ENCODE results near the gene FKBP5. TPM values are rescaled to one million over a fixed set of nuclear protein-coding genes. Genes with fewer than 3 reads are reported as not detected.
A peak's percentile ranks its signal among the peaks of the same experiment; 100 is the strongest.

FKBP5 gene
- total RNA-seq, 1 experiment from 2014 or later: 33.9 TPM

- H2AFZ ChIP-seq (ENCODE audit: low read length): no peak overlapping the region
- H3K9ac ChIP-seq (ENCODE audit: extremely low read depth, insufficient read length, low read length): no peak overlapping the region
- H2BK12ac ChIP-seq (ENCODE audit: insufficient read length, low read depth, low read length): peak overlapping the region; percentile 40
- DNase-seq: no peak
- no peak for TF ChIP-seq CTCF (conservative IDR thresholded peaks at IDR 0.05)
- H3K79me1 ChIP-seq (ENCODE audit: insufficient read depth, low read depth, low read length, poor library complexity, severe bottlenecking): no peaks in the 10 kb centered on the region
- no peak overlapping the region for H2BK120ac ChIP-seq (ENCODE audit: low read depth, low read length, poor library complexity, severe bottlenecking)
- peak overlapping the region; percentile 70; the same call in 1 of the 2 replicates for H3K4ac ChIP-seq (ENCODE audit: low read depth, low read length)
- H4K91ac ChIP-seq (ENCODE audit: insufficient read length, low read depth, low read length): no peak overlapping the region
- H3K4me2 ChIP-seq (ENCODE audit: insufficient read depth, insufficient read length, low read length): no peak overlapping the region
- no peak overlapping the region for H2AK5ac ChIP-seq (ENCODE audit: insufficient read length, low read length)
- no peak overlapping the region; a peak in 1 of 5 replicates for H3K4me3 Mint-ChIP-seq
- no peaks in the 10 kb centered on the region for H3K36me3 Mint-ChIP-seq (ENCODE audit: insufficient read depth in 1 of 3, low read depth in 3 of 3)
- H4K8ac ChIP-seq (replicated peaks; ENCODE audit: insufficient read length, low read depth, low read length): no peak overlapping the region
- H3K23me2 ChIP-seq (ENCODE audit: insufficient read length, low read depth, low read length, poor library complexity, severe bottlenecking): no peaks in the 10 kb centered on the region
- H2BK5ac ChIP-seq (ENCODE audit: insufficient read length, low read length): no peak overlapping the region
- no peaks in the 10 kb centered on the region for H3K9me3 Mint-ChIP-seq
- peak overlapping the region in 1 of 3 experiments; percentile 83; a peak in 2 of 7 replicates for H3K27ac Mint-ChIP-seq
- H3T11ph ChIP-seq (ENCODE audit: low read length): no peak overlapping the region
- no peaks in the 10 kb centered on the region; the same call in 1 of the 2 replicates for H3K27me3 ChIP-seq (ENCODE audit: insufficient read depth, low read length)
- H2BK15ac ChIP-seq (ENCODE audit: low read depth, low read length): no peak overlapping the region
- no peak overlapping the region for H3K56ac ChIP-seq (ENCODE audit: insufficient read length, low read depth, low read length)
- H3K4me1 ChIP-seq (ENCODE audit: insufficient read depth, low read length): peaks cover 18% of the 10 kb centered on the region; the same call in 1 of the 2 replicates
- no peak overlapping the region for H3K23ac ChIP-seq (ENCODE audit: insufficient read length, low read depth, low read length)
- H3K27me3 Mint-ChIP-seq (ENCODE audit: low read depth): peaks cover 7% of the 10 kb centered on the region
- H4K5ac ChIP-seq (ENCODE audit: insufficient read length, low read depth, low read length): no peak overlapping the region
- no CpG with 5 or more reads among the region's 2 CpGs for WGBS (ENCODE audit: extremely low coverage, insufficient read length, low lambda C conversion rate)
- no peak overlapping the region for H2BK20ac ChIP-seq (ENCODE audit: low read depth, low read length, poor library complexity, severe bottlenecking)
- no peaks in the 10 kb centered on the region for H4K20me1 ChIP-seq (ENCODE audit: control insufficient read depth, insufficient read depth, insufficient read length)
- peak overlapping the region; percentile 32; the same call in 1 of the 2 replicates for H3K14ac ChIP-seq (ENCODE audit: insufficient read depth, low read length)
- peaks cover 54 to 56% of the 10 kb centered on the region in 2 experiments for H3K4me1 Mint-ChIP-seq
- H3K27ac ChIP-seq (ENCODE audit: insufficient read length, low read depth, low read length): no peak overlapping the region
- H3K9me3 ChIP-seq (ENCODE audit: control insufficient read depth, low read depth, low read length): no peaks in the 10 kb centered on the region
- H3K18ac ChIP-seq (ENCODE audit: insufficient read length, low read depth, low read length): peak overlapping the region; percentile 81
- no peaks in the 10 kb centered on the region for H3K79me2 ChIP-seq (ENCODE audit: insufficient read depth, low read length)
Measured at GRCh38 chr6:35716798-35717197, 28.1 kb upstream of the FKBP5 start.
